Measurements from ENCODE around the gene RFC2. TPM values are rescaled to one million over a fixed set of nuclear protein-coding genes. Genes with fewer than 3 reads are reported as not detected.

The RFC2 gene
- polyA plus RNA-seq, 1 of the 3 experiments (the other 2 are of a cell fraction) = 31.2 TPM

GRCh38 chr7:74181821-74182220 lies 72.4 kb downstream of the RFC2 start:
- CTCF ChIA-PET = interaction anchor here (1.4 to 6.8 kb wide), 7 partner anchors 9 to 316 kb away, joined by 3 to 50 read pairs (median 5); no protein-coding TSS in a partner anchor
- Histone ChIP-seq H3K4me1 (ENCODE audit: control insufficient read depth in 1 of 2, insufficient read depth in 2 of 2, low read depth in 1 of 2, low read length in 1 of 2) (peaks cover 13 to 22% of the 10 kb centered on the region in 2 experiments; a peak in 2 of 4 replicates), H3K4me3 (ENCODE audit: low read depth in 2 of 2, low read length in 1 of 2) (no peak overlapping the region), H3F3A (replicated peaks; ENCODE audit: insufficient read depth) (peaks cover 3% of the 10 kb centered on the region), H3K9ac (no peak overlapping the region), H2AFZ (ENCODE audit: low read depth) (no peak overlapping the region), H3K9me2 (no peaks in the 10 kb centered on the region), H3K4me2 (no peak overlapping the region), H3K79me2 (ENCODE audit: insufficient read depth) (peaks cover 100% of the 10 kb centered on the region), H4K20me1 (ENCODE audit: insufficient read depth) (peaks cover 100% of the 10 kb centered on the region), H3K9me3 (no peaks in the 10 kb centered on the region), H3K27me3 (ENCODE audit: insufficient read depth) (no peaks in the 10 kb centered on the region), H3K27ac (ENCODE audit: low read depth in 2 of 2, low read length in 1 of 2) (no peak overlapping the region), H3K36me3 (replicated peaks in 1 of 2; ENCODE audit: control insufficient read depth in 1 of 2, insufficient read depth in 2 of 2, low read length in 1 of 2) (peaks cover 26 to 39% of the 10 kb centered on the region in 2 experiments)
- 77% methylated on average over 5 of the region's 5 CpGs for WGBS (ENCODE audit: low lambda C conversion rate)
- DNase-seq = no peak
- POLR2A ChIA-PET = interaction anchor here (3.0 kb wide), 1 partner anchor 7 kb away, joined by 16 read pairs; the partner anchor contains the start of gene EIF4H
- TF ChIP-seq FOXJ3 (CRISPR knock-in tag; IDR thresholded peaks at IDR 0.05) = no peak
- no peak for TF ChIP-seq YY1 (IDR thresholded peaks at IDR 0.05; ENCODE audit: low read depth)
- TF ChIP-seq USF2 (IDR thresholded peaks at IDR 0.05; ENCODE audit: borderline replicate concordance, low read depth, low read length) = no peak

Small RNA genes within 50 kb of the gene (small RNA-seq; reads per million reads assigned to genes)
- 46.2 to 4,070 (median 1,256) reads per million in 7 experiments for gene MIR590

Other genes with a start within 250 kb of the RFC2 start
- 8.9 and 12.5 TPM in 2 replicates for gene ELN, start 226.2 kb downstream of the RFC2 start, polyA plus RNA-seq (2012; rRNA removed)
- 64.4 and 86.6 TPM in 2 replicates for gene LIMK1, start 170.6 kb downstream of the RFC2 start, polyA plus RNA-seq (2012; rRNA removed)
- 443 and 468 TPM in 2 replicates for gene EIF4H, start 80.0 kb downstream of the RFC2 start, polyA plus RNA-seq (2012; rRNA removed)
- gene LAT2, start 44.4 kb downstream of the RFC2 start, polyA plus RNA-seq (2012; rRNA removed) = 2.4 and 2.5 TPM in 2 replicates
- 9.6 and 14.3 TPM in 2 replicates for gene CLIP2, start 35.0 kb upstream of the RFC2 start, polyA plus RNA-seq (2012; rRNA removed)
- gene GTF2IRD1, start 199.5 kb upstream of the RFC2 start, polyA plus RNA-seq (2012; rRNA removed) = 20.2 and 26.4 TPM in 2 replicates